GM23338 (cell line): ENCODE results near the gene C4BPB. TPM values are rescaled to one million over a fixed set of nuclear protein-coding genes. Genes with fewer than 3 reads are reported as not detected.

Experiments
- ATAC-seq: fragments of 200-7000 bp; cut with Tn5 transposase; 3 replicates; pipeline ENCODE4 v1.9.1; 2020
- DNase-seq: peaks from one replicate; pipeline ENCODE4 v3.0.0-alpha.2; 2015; ENCODE audit warnings: low spot score
- H2AFZ ChIP-seq: fragments of 200-600 bp; sonication (generic); 2 replicates; pipeline ENCODE4 v1.8.0; 2016; ENCODE audit warnings: antibody characterized with exemption, mild to moderate bottlenecking, moderate library complexity
- H3F3A ChIP-seq: fragments of 200-600 bp; sonication (generic); replicated peaks from 2 replicates; pipeline ENCODE4 v1.8.0; 2017; ENCODE audit warnings: antibody characterized with exemption, mixed run types, low read depth
- H3K27ac ChIP-seq: fragments of 200-600 bp; sonication (generic); 2 replicates; pipeline ENCODE4 v1.6.1; 2016; ENCODE audit warnings: low read depth
- H3K27me3 ChIP-seq: fragments of 200-600 bp; sonication (generic); 2 replicates; pipeline ENCODE4 v1.8.0; 2016; ENCODE audit warnings: mild to moderate bottlenecking, mixed run types, moderate library complexity; ENCODE audit not compliant: insufficient read depth
- H3K36me3 ChIP-seq: fragments of 200-600 bp; sonication (generic); 2 replicates; pipeline ENCODE4 v1.8.0; 2016; ENCODE audit warnings: mild to moderate bottlenecking; ENCODE audit not compliant: insufficient read depth
- H3K4me1 ChIP-seq: fragments of 200-600 bp; sonication (generic); 2 replicates; pipeline ENCODE4 v1.8.0; 2016; ENCODE audit warnings: mild to moderate bottlenecking, moderate library complexity; ENCODE audit not compliant: insufficient read depth
- H3K4me2 ChIP-seq: fragments of 200-600 bp; sonication (generic); 2 replicates; pipeline ENCODE4 v1.7.1; 2017; ENCODE audit warnings: mixed run types
- H3K4me3 ChIP-seq: fragments of 200-600 bp; sonication (generic); 2 replicates; pipeline ENCODE4 v1.6.1; 2016; ENCODE audit warnings: mixed run types
- H3K79me2 ChIP-seq: fragments of 200-600 bp; sonication (generic); replicated peaks from 2 replicates; pipeline ENCODE4 v1.8.0; 2017; ENCODE audit warnings: mild to moderate bottlenecking; ENCODE audit not compliant: insufficient read depth
- H3K9me2 ChIP-seq: fragments of 200-600 bp; sonication (generic); 2 replicates; pipeline ENCODE4 v1.8.0; 2017; ENCODE audit not compliant: insufficient read depth
- H4K20me1 ChIP-seq: fragments of 200-600 bp; sonication (generic); replicated peaks from 2 replicates; pipeline ENCODE4 v1.8.0; 2017; ENCODE audit warnings: mild to moderate bottlenecking; ENCODE audit not compliant: insufficient read depth
- H3K27ac Mint-ChIP-seq: 2 replicates; pipeline ENCODE4 v1.8.0; 2020; ENCODE audit warnings: inconsistent platforms, mild to moderate bottlenecking, moderate library complexity, mixed read lengths
- H3K27me3 Mint-ChIP-seq: 3 replicates; pipeline ENCODE4 v1.8.0; 2022; ENCODE audit warnings: low read depth, mild to moderate bottlenecking, moderate library complexity, mixed read lengths, inconsistent platforms; ENCODE audit not compliant: insufficient read depth, poor library complexity
- H3K36me3 Mint-ChIP-seq: 3 replicates; pipeline ENCODE4 v1.8.0; 2021; ENCODE audit warnings: low read depth, mild to moderate bottlenecking, inconsistent platforms, moderate library complexity, mixed read lengths
- H3K4me1 Mint-ChIP-seq: 3 replicates; pipeline ENCODE4 v1.8.0; 2020; ENCODE audit warnings: mild to moderate bottlenecking, inconsistent platforms, mixed read lengths
- H3K4me3 Mint-ChIP-seq: 3 replicates; pipeline ENCODE4 v1.8.0; 2021; ENCODE audit warnings: moderate library complexity, mild to moderate bottlenecking, inconsistent platforms, mixed read lengths
- H3K9me3 Mint-ChIP-seq: 3 replicates; pipeline ENCODE4 v1.8.0; 2020; ENCODE audit warnings: moderate library complexity, mild to moderate bottlenecking, inconsistent platforms, mixed read lengths
- CREB1 ChIP-seq: fragments of 250-450 bp; sonication (Bioruptor Pico); IDR thresholded peaks from 2 replicates; pipeline ENCODE4 v1.5.0; 2020; ENCODE audit warnings: low read depth, mild to moderate bottlenecking, moderate library complexity
- EZH2 ChIP-seq: fragments of 200-600 bp; sonication (generic); IDR thresholded peaks from one replicate; pipeline ENCODE4 v1.8.0; 2017; ENCODE audit warnings: antibody characterized with exemption, mild to moderate bottlenecking, low read depth; ENCODE audit not compliant: unreplicated experiment
- EZH2phosphoT487 ChIP-seq: fragments of 200-600 bp; sonication (generic); IDR thresholded peaks from one replicate; pipeline ENCODE4 v1.8.1; 2018; ENCODE audit warnings: antibody characterized with exemption; ENCODE audit not compliant: unreplicated experiment
- NANOG ChIP-seq: IDR thresholded peaks from 2 replicates; pipeline ENCODE4 v1.6.1; 2016; ENCODE audit warnings: antibody characterized with exemption, borderline replicate concordance
- POLR2AphosphoS5 ChIP-seq: IDR thresholded peaks from 2 replicates; pipeline ENCODE4 v1.6.1; 2016; ENCODE audit warnings: antibody characterized with exemption, low read depth
- STAT1 ChIP-seq: IDR thresholded peaks from one replicate; pipeline ENCODE4 v1.6.1; 2016; ENCODE audit warnings: antibody characterized with exemption; ENCODE audit not compliant: unreplicated experiment
- ZNF114 ChIP-seq: fragments of 250-450 bp; sonication (Bioruptor Pico); IDR thresholded peaks from 2 replicates; pipeline ENCODE4 v1.5.0; 2020; ENCODE audit warnings: mild to moderate bottlenecking, moderate library complexity
- ZNF331 ChIP-seq: fragments of 250-450 bp; sonication (Bioruptor Pico); IDR thresholded peaks from 2 replicates; pipeline ENCODE4 v1.5.0; 2020; ENCODE audit warnings: low read depth, mild to moderate bottlenecking, moderate library complexity
- polyA plus RNA-seq: library from polyadenylated mRNA; unstranded; fragments of >200 nt; fragmentation: Nextera tagmentation; extraction: Ambion mirVana; gene quantifications from 2 replicates; pipeline ENCODE4 v1.2.1, GENCODE V29; 2016
- total RNA-seq: library from RNA; depleted of rRNA; stranded (reverse); fragments of >200 nt; shearing (Covaris generic); gene quantifications from 2 replicates; pipeline ENCODE4 v1.2.3, GENCODE V29; 2014
- TF ChIP-seq, protein P1 (sequence below), 2 experiments: fragments of 200-600 bp in 1 of 2; sonication (generic) in 1 of 2; conservative IDR thresholded peaks; 2 replicates each; pipeline versions ENCODE4 v1.5.1 to v1.6.1; 2016 to 2017; ENCODE audit warnings: antibody characterized with exemption in 2 of 2, low read depth in 2 of 2, mild to moderate bottlenecking in 2 of 2, moderate library complexity in 1 of 2
- TF ChIP-seq, protein P2 (sequence below): IDR thresholded peaks from 2 replicates; pipeline ENCODE4 v1.6.1; 2016; ENCODE audit warnings: antibody characterized with exemption
- TF ChIP-seq, protein P3 (sequence below): fragments of 250-450 bp; sonication (Bioruptor Pico); IDR thresholded peaks from 2 replicates; pipeline ENCODE4 v1.5.0; 2020; ENCODE audit warnings: mild to moderate bottlenecking, moderate library complexity

C4BPB gene
- total and polyA plus RNA-seq, 2 experiments from 2014 or later, result not detected

DNA sequence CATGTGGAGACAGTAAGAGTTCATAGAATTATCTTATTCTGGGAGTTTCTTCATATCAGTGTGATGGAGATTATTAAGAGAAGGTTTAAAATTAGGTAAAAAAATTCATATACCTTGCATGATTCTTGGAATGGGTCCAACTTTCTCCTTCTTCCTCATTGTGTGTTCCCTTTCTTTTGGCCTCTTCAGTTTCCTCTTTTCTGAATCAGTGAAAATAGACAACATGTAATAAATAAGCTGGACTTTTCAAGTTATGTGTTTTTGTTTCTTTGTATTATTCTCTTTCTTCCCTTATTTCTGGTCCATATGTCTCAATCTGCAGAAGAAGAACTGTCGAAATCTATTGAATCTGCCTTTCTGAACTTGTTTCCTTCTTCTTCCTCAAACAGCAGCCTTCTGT is 45.9 kb downstream of the C4BPB start:
- H3K4me2 ChIP-seq, result no peak overlapping the region
- Mint-ChIP-seq H3K9me3 (no peaks in the 10 kb centered on the region), H3K4me3 (no peak overlapping the region), H3K36me3 (no peaks in the 10 kb centered on the region), H3K4me1 (no peaks in the 10 kb centered on the region), H3K27me3 (no peaks in the 10 kb centered on the region), H3K27ac (no peak overlapping the region)
- no peak for TF ChIP-seq STAT1
- H4K20me1 ChIP-seq, result no peaks in the 10 kb centered on the region
- H3K9me2 ChIP-seq, result peaks cover 7% of the 10 kb centered on the region; the same call in 1 of the 2 replicates
- ATAC-seq, result no peak
- DNase-seq, result no peak
- H3K27ac ChIP-seq, result no peak overlapping the region
- no peaks in the 10 kb centered on the region for H3K27me3 ChIP-seq
- no peak overlapping the region for H2AFZ ChIP-seq
- H3K4me3 ChIP-seq, result no peak overlapping the region
- H3K79me2 ChIP-seq, result no peaks in the 10 kb centered on the region
- no peaks in the 10 kb centered on the region for H3K4me1 ChIP-seq
- H3F3A ChIP-seq, result no peaks in the 10 kb centered on the region
- no peaks in the 10 kb centered on the region for H3K36me3 ChIP-seq

DNA sequence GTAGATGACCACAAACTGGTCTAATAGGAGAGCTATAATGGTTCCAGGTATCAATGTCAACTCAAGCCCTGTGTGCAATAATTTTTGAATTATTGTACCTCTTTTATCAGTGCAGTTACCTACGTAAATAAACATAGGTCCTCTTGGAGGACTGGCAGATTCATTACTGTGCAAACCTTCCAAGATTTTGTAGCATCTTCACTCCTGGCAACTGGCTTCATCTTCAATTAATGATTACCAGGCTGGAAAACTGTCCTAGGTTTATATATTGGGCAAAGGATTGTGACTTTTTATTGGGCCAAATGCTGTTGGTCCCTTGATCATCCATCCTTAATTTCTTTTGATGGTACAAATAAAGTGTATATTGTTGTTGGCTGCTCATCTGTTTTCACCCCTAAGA is 51.0 kb downstream of the C4BPB start:
- Histone ChIP-seq H3K27me3 (no peaks in the 10 kb centered on the region), H2AFZ (no peak overlapping the region), H3K4me2 (no peak overlapping the region), H3K36me3 (no peaks in the 10 kb centered on the region), H3K4me1 (no peaks in the 10 kb centered on the region), H3K79me2 (no peaks in the 10 kb centered on the region), H3K9me2 (peaks cover 7% of the 10 kb centered on the region; the same call in 1 of the 2 replicates), H4K20me1 (no peaks in the 10 kb centered on the region), H3K4me3 (no peak overlapping the region), H3K27ac (no peak overlapping the region), H3F3A (no peaks in the 10 kb centered on the region)
- ATAC-seq (no peak), DNase-seq (no peak)
- Mint-ChIP-seq H3K9me3 (no peaks in the 10 kb centered on the region), H3K36me3 (no peaks in the 10 kb centered on the region), H3K27ac (no peak overlapping the region), H3K27me3 (no peaks in the 10 kb centered on the region), H3K4me3 (no peak overlapping the region), H3K4me1 (no peaks in the 10 kb centered on the region)
- TF ChIP-seq STAT1 (no peak), NANOG (no peak), POLR2AphosphoS5 (no peak), EZH2 (no peak), ZNF114 (CRISPR knock-in tag) (no peak), EZH2phosphoT487 (no peak), ZNF331 (CRISPR knock-in tag) (no peak), CREB1 (CRISPR knock-in tag) (no peak)
- TF ChIP-seq, protein P1, sequence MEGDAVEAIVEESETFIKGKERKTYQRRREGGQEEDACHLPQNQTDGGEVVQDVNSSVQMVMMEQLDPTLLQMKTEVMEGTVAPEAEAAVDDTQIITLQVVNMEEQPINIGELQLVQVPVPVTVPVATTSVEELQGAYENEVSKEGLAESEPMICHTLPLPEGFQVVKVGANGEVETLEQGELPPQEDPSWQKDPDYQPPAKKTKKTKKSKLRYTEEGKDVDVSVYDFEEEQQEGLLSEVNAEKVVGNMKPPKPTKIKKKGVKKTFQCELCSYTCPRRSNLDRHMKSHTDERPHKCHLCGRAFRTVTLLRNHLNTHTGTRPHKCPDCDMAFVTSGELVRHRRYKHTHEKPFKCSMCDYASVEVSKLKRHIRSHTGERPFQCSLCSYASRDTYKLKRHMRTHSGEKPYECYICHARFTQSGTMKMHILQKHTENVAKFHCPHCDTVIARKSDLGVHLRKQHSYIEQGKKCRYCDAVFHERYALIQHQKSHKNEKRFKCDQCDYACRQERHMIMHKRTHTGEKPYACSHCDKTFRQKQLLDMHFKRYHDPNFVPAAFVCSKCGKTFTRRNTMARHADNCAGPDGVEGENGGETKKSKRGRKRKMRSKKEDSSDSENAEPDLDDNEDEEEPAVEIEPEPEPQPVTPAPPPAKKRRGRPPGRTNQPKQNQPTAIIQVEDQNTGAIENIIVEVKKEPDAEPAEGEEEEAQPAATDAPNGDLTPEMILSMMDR (conservative IDR thresholded peaks at IDR 0.05; ENCODE audit: low read depth in 2 of 2), result no peak
- TF ChIP-seq, protein P2, sequence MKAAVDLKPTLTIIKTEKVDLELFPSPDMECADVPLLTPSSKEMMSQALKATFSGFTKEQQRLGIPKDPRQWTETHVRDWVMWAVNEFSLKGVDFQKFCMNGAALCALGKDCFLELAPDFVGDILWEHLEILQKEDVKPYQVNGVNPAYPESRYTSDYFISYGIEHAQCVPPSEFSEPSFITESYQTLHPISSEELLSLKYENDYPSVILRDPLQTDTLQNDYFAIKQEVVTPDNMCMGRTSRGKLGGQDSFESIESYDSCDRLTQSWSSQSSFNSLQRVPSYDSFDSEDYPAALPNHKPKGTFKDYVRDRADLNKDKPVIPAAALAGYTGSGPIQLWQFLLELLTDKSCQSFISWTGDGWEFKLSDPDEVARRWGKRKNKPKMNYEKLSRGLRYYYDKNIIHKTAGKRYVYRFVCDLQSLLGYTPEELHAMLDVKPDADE, result no peak
- TF ChIP-seq, protein P3, sequence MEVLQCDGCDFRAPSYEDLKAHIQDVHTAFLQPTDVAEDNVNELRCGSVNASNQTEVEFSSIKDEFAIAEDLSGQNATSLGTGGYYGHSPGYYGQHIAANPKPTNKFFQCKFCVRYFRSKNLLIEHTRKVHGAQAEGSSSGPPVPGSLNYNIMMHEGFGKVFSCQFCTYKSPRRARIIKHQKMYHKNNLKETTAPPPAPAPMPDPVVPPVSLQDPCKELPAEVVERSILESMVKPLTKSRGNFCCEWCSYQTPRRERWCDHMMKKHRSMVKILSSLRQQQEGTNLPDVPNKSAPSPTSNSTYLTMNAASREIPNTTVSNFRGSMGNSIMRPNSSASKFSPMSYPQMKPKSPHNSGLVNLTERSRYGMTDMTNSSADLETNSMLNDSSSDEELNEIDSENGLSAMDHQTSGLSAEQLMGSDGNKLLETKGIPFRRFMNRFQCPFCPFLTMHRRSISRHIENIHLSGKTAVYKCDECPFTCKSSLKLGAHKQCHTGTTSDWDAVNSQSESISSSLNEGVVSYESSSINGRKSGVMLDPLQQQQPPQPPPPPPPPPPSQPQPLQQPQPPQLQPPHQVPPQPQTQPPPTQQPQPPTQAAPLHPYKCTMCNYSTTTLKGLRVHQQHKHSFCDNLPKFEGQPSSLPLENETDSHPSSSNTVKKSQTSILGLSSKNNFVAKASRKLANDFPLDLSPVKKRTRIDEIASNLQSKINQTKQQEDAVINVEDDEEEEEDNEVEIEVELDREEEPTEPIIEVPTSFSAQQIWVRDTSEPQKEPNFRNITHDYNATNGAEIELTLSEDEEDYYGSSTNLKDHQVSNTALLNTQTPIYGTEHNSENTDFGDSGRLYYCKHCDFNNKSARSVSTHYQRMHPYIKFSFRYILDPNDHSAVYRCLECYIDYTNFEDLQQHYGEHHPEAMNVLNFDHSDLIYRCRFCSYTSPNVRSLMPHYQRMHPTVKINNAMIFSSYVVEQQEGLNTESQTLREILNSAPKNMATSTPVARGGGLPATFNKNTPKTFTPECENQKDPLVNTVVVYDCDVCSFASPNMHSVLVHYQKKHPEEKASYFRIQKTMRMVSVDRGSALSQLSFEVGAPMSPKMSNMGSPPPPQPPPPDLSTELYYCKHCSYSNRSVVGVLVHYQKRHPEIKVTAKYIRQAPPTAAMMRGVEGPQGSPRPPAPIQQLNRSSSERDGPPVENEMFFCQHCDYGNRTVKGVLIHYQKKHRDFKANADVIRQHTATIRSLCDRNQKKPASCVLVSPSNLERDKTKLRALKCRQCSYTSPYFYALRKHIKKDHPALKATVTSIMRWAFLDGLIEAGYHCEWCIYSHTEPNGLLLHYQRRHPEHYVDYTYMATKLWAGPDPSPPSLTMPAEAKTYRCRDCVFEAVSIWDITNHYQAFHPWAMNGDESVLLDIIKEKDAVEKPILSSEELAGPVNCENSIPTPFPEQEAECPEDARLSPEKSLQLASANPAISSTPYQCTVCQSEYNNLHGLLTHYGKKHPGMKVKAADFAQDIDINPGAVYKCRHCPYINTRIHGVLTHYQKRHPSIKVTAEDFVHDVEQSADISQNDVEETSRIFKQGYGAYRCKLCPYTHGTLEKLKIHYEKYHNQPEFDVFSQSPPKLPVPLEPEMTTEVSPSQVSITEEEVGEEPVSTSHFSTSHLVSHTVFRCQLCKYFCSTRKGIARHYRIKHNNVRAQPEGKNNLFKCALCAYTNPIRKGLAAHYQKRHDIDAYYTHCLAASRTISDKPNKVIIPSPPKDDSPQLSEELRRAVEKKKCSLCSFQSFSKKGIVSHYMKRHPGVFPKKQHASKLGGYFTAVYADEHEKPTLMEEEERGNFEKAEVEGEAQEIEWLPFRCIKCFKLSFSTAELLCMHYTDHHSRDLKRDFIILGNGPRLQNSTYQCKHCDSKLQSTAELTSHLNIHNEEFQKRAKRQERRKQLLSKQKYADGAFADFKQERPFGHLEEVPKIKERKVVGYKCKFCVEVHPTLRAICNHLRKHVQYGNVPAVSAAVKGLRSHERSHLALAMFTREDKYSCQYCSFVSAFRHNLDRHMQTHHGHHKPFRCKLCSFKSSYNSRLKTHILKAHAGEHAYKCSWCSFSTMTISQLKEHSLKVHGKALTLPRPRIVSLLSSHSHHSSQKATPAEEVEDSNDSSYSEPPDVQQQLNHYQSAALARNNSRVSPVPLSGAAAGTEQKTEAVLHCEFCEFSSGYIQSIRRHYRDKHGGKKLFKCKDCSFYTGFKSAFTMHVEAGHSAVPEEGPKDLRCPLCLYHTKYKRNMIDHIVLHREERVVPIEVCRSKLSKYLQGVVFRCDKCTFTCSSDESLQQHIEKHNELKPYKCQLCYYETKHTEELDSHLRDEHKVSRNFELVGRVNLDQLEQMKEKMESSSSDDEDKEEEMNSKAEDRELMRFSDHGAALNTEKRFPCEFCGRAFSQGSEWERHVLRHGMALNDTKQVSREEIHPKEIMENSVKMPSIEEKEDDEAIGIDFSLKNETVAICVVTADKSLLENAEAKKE, result no peak
